ENCODE measurements around the gene VIPR2.

GRCh38 chr7:159105066-159105780, 39.4 kb downstream of the VIPR2 start:
- TF ChIP-seq CTCF (IDR thresholded peaks at IDR 0.05 in 8 of 11, conservative IDR thresholded peaks at IDR 0.05 in 3 of 11): no peak
- no peak for TF ChIP-seq POLR2AphosphoS5 (IDR thresholded peaks at IDR 0.05)
